Measurements from ENCODE around the gene NCAN.
"Not testable (repeated sequence)": the region's sequence is repeated elsewhere in the genome, so short reads cannot be mapped to it uniquely, and the experiment has no call there.

NCAN gene

DNA sequence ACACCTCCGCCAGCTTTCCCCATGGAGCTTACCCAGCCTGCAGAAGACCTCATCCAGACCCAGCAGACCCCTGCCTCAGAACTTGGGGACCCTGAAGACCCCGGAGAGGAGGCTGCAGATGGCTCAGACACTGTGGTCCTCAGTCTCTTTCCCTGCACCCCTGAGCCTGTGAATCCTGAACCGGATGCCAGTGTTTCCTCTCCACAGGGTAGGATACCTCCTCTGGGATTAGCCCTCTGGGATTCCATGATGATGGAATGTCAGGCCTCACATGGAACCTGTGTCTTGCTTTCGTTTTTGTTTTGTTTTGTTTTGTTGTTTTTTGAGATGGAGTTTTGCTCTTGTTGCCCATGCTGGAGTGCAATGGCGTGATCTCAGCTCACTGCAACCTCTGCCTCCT, 17.8 kb upstream of the NCAN start:
- no peak for DNase-seq (ENCODE audit: low spot score)

DNA sequence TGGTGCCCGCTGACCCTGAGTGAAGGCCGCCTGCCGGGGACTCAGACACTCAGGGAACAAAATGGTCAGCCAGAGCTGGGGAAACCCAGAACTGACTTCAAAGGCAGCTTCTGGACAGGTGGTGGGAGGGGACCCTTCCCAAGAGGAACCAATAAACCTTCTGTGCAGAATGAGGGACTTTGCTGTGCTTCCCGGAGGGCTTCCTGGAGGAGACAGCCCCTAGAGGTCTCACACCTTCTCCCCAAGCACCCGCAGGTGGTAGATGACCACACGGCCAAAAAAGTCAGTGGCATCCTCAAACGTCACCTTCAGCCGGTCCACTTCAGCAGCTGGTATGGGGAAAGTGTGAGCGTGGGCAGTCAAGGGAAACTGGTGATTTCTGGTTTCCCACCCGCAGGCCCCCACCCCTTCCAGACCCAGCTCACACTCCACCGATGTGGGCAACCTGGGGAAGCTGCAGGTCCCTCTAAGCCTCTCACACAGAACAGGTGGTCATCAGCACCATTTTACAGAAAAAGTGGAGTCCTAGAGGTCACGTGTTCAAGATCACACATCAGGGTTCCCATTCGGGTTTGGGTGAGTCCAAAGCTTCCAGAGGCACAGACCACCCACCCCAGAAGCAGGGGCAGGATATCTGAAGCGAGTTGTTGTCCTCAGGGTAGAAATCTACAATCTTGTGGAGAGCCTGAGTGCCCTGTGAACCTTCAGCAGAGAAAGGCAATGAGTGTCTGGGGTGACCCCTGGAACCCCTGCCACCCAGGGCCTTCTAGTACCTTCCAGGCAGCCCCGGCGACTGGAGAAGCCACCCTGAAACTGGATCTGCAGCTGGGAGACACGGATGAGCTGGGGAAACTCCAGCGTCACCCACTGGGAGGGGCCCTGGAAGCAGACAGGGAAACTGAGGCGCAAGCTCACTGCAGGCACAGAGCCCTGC, 9.8 kb upstream of the NCAN start:
- DNase-seq (ENCODE audit: low spot score) = no peak

DNA sequence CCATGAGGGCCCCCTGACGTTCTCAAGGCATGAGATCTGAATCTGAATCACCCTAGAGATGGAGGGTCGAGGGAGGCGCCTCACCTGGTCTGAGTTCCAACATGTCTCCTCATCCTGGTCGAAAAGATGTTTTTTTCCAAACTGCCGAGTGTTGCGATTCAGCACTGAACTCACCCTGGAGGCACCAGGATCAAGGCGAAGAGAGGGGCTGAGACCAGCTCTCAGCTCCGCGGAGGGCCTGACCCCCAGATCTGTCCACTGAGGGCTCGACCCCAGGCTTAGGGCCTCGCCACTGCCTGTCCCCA, 9.1 kb upstream of the NCAN start:
- DNase-seq (ENCODE audit: low spot score) = no peak

DNA sequence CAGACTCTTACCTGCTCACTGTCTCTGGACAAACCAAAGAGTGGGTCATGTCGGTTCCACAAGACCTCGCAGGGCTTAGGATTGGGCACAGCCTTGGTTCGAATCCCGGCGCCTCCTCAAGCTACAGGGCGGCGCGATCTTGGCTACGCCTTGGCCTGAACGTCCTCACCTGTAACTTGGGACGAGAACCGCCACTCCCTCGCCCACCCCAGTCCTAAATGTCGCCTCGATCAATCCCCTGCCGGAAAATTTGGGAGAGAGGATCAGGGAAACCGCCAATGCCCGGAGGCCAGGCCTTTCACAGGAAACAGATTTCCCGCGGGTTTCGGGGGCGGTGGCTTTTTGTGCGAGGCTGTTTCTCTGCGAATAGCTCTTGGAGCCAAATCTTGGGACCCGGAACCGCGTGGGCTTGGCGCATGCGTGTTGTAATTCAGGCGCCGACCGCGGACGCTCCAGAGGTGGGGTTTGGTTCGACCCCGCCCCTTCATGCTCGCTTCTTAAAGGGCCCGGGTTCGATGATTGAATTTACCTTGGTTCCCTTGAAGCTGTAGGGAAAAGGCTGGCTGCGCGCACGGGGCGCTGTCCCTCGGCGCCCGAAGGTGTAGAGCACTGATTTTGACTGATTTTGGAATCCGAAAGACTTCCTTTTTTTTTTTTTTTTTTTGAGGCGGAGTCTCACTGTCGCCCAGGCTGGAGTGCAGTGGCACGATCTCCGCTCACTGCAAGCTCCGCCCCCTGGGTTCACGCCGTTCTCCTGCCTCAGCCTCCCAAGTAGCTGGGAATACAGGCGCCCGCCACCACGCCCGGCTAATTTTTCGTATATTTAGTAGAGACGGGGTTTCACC, 8.5 kb upstream of the NCAN start, which contains the start of gene NR2C2AP:
TSS of gene NR2C2AP (minus strand) at position 403 of the 845 bp plus-strand sequence. CDS start at position 49, 354 bp downstream.
- peak; percentile 93 for DNase-seq (ENCODE audit: low spot score)

DNA sequence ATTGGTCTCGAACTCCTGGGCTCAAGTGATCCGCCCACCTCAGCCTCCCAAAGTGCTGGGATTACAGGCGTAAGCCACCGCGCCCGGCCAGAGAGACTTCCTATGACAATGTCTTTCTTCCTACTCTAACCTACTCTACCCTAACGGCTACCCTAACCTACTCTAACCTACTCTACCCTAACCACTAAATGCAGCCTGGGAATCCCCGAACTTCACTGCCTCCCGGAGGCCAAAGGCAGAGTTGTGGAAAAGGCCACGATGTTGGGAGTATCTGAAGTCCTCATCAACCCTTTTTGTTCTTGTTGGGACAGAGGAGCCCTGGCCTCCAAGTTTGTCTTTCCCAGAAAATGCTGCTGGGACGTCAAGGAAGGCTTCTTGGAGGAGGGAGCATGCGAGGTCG, 7.6 kb upstream of the NCAN start:
- DNase-seq (ENCODE audit: low spot score) = no peak

DNA sequence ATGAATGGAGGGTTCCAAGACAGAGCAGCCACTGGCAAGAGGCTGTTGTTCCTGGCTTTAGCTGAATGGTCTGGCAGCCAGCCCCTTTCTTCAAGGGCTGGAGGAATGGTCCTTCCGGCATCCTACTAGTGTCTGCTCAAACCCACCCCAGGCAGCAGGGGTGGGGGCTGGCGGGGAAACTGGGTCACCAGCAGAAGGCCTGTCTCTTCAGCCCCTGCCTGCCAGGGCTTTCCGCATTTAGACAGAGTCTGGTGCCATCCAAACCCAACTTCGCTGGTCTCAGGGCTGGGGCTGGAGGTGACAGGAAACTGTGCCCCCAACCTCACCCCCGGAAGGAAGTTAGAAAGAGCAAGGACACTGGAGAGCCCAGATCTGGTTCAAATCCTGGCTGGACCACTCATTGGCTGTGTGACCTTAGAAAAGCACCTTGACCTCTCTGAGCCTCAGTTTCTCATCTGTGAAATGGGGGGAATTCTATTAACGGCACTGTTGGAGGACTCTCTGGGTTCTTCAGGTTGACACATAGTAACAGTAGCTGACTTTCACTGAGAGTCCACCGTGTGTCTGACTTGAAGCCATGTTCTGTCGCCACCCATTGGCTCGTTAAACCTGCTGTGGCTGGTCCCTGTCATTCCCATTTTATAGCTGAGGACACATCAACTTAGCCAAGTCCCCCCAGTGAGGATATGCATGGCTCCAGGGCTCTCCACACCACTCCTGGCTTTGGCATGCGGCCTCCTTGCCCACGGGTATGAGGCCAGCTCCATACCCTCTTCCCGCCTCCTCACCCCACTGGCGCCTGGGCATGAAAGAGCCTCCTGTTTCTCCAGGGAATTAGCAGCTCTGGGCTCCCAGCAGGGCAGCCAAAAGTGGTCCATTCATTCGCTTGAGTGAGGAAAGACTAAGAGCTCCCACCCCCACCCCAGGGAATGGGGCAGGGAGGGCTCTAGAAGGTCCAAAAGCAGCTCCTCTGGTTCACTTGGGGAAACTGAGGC, 6.0 kb upstream of the NCAN start:
- no peak for DNase-seq (ENCODE audit: low spot score)

DNA sequence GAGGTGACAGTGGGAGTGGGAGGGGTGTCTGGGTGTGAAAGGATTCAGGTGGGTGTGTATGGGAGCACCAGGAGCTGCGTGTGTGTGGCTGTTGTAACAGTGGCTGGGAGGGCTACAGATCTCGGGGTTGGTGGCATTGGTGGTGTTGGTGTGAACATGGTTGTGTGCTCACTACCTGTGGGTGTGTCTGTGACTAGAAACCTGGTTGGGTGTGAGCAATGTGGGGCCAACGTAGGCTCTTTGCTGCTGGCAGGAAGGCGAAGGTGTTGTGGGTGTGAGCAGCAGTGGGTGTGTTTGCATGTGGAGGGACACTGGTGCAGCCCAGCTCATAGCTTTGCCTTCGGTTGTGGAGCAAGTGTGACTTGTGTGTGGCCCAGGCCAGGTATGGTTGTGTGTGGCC, 4.8 kb upstream of the NCAN start:
- no peak for DNase-seq (ENCODE audit: low spot score)

DNA sequence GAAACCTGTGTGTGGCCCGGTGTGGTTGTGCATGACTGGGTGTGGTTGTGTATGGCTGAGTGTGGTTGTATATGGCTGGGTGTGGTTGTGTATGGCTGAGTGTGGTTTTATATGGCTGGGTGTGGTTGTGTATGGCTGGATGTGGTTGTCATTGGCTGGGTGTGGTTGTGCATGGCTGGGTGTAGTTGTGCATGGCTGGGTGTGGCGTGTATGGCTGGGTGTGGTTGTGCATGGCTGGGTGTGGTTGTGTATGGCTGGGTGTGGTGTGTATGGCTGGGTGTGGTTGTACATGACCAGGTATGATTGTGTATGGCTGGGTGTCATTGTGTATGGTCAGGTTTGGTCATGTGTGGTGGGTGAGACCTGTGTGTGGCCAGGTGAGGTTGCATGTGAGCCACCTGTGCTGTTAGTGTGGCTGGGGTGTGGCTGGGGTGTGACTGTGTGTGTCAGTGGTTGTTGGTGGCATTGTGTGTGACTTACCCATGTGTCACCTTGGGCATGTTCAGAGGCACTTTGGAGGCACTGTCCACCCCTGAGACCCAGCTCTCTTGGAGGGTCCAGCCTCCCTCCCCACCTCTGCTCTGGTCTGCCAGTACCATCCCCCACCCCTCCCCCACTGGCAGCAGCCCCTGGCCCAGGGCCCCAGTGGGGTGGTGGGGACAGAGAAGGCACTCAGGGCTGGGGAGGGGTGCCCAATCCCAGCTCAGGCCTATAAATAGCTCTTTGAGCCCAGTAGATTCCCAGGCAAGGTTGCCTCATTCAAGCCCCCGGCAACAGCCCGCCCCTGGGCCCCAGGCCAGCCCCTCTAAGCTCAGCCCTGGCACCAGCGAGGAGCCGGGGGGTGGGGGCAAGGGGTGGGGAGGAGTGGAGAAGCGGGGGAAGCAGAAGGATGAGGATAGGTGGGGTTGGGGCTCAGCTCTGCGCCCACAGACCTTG, 3.9 kb upstream of the NCAN start:
- DNase-seq (ENCODE audit: low spot score) = no peak

DNA sequence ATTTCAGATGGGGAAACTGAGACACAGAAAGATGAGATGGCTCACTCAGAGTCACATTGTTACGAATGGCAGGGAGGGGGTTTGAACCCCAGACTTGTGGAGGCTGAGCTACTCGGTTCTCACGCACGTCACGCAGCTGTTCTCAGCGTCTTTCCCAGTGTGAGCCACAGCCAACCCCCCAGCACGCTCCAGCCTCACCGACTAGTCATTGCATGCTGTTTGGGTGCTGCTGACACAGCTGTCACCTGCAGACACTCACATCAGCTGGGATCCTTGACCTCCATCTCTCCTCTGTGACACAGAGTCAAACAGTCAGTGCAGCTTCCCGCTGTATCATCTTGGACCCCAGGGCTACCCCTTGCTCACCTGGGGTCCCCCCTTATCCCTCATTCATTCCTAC, 2.4 kb upstream of the NCAN start:
- no peak for DNase-seq (ENCODE audit: low spot score)

DNA sequence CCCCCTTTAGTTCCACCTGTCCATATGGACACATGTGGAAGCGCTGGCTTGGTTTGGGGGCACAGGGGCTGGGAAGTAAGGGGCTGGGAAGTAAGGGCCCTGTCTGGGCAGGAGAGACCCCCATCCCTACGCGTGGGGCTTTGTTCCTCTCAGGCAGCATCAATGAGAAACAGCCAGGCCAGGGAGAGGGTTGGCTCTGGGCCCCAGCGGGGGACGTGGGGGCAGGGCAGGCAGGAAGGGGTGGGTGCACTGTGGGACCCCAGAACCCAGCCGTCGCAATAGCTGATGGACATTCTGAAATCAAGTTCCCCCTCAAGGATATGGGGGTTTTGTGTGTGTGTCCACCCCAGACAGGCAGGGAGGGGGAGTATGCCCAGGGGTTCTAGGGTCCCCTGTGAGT, 1.2 kb downstream of the NCAN start:
- no peak for DNase-seq (ENCODE audit: low spot score)

DNA sequence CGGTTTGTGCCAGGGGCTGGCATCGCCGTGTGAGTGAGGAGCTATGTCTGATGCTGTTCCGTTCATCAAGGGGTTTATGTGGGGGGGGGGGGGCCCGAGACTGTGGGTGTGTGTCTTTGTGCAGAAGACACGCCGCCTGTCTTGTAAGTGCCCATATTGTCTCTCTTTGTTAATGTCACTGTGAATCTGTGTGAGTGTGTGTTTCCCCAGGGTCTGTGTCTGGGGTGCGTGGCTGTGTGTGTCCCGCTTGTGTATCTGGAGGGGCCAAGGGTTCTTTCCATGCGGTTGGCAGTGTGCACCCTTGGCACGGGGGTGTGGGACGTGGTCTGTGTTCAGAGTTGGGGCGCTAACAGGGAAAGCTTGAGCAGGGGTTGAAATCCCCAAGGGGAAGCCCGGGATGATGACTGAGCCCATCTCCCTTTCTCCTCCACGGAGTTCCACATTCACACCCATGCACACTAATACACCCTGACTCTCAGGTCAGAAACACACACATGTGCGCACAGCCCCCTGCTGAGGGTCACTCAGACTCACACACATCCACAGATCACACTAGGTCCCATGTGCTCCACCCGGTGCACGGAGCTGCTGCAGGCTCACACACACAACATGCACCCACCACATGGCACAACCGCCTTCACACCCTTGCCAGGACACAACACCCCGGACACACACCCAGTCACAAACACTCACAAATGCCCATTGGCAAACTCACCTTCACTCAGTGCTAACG, 1.8 kb downstream of the NCAN start:
- DNase-seq (ENCODE audit: low spot score) = no peak

DNA sequence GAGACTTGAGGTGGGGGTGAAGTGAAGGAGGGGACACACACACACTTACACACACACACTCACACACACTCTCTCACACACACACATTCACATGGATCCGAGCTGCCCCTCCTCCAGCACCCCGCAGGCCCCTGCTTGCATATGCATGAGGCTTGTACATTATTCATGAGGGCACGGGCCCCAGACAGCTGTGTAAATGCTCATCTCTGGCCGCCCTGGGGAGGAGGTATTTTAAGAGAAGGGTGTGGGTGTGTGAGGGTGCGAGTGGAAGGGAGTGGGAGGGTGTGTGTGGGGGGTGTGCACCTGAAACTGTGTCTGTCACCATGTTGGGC, 2.4 kb downstream of the NCAN start:
- DNase-seq (ENCODE audit: low spot score) = no peak

DNA sequence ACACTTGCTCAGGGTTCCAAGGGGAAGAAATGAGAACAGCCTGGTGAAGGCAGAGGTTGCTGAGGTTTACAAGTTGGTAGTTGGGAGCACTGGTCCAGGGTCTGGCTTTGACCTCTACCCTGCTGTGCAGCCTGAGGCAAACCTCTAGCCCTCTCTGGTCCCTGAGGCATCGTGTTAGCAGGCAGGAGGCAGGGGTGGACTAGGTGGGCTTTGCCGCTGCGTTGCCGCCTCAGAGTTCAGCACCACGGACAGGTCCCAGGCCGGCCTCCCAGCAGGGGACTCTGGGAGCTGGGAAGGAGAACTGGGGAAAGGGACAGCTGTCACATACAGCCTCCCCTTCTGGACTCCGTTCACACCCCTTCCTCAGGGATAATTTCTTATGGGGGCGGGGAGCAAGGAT, 3.1 kb downstream of the NCAN start:
- DNase-seq (ENCODE audit: low spot score) = peak; percentile 11

DNA sequence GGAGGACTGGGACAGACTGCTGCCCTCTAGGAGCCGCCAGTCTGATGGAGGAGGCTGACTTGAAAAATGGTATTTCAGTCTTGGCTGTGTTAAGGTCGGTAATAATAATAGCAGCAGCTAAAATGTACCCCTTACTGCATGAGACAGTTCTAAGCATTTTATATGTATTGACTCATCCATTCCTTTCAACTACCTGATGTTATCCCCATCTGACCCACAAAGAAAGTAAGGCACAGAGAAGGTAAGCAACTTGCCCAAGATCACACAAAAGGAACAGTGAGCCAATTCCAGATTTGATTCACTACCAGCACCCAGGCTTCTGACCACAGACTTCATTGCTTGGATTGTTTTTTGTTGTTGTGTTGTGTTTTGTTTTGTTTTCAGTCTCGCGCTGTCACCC, 4.0 kb downstream of the NCAN start:
- DNase-seq (ENCODE audit: low spot score) = no peak

DNA sequence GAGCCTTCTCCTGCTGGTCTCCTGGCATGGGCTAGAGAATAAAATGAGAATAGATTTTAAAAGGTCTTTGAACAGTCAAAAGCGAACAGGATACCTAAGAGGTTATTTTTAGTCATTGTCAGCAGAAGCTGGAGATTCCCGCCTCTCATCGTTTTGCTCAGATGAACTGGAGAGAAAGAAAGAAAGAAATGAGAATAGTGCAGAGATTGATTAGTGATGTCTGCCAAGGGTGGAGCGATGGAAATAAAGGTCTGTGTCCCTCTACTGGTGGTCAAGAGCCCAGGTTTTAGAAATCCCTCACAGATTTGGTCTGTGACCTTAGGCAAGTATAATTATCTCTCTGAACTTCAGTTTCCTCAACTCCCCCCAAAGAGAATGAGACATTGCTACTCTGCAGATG, 5.3 kb downstream of the NCAN start:
- no peak for DNase-seq (ENCODE audit: low spot score)

DNA sequence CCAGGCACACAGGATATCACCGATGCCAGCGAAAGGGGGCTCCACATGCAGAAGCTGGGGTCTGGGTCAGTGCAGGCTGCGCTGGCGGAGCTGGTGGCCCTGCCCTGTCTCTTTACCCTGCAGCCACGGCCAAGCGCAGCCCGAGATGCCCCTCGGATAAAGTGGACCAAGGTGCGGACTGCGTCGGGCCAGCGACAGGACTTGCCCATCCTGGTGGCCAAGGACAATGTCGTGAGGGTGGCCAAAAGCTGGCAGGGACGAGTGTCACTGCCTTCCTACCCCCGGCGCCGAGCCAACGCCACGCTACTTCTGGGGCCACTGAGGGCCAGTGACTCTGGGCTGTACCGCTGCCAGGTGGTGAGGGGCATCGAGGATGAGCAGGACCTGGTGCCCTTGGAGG, 7.2 kb downstream of the NCAN start:
- no peak for DNase-seq (ENCODE audit: low spot score)

DNA sequence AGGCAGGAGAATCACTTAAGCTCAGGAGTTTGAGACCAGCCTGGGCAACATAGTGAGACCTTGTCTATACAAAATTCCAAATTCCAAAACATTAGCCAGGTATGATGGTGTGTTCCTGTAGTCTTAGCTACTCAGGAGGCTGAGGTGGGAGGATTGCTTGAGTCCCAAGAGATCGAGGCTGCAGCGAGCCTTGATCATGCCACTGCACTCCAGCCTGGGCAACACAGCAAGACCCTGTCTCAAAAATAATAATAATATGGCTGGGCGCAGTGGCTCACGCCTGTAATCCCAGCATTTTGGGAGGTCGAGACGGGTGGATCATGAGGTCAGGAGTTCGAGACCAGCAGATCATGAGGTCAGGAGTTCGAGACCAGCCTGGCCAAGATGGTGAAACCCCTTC, 9.2 kb downstream of the NCAN start:
- DNase-seq (ENCODE audit: low spot score) = not testable (repeated sequence)

DNA sequence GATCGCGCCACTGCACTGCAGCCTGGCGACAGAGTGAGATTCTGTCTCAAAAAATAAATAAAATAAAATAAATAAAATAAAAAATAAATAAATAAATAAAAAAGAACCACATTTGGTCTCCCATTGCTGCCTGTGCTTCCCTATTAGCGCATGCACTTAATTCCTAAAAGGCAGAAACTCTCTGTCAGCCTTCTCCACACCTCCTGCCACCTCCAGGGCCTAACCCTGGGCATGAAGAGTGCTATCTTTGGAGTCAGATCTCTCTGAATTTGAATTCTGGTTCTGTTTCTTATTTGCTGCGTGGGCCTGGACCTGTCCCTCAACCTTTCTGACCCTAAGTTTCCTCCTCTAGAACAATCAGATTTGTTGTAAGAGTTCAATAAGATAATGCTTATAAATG, 11.3 kb downstream of the NCAN start:
- DNase-seq (ENCODE audit: low spot score) = no peak

DNA sequence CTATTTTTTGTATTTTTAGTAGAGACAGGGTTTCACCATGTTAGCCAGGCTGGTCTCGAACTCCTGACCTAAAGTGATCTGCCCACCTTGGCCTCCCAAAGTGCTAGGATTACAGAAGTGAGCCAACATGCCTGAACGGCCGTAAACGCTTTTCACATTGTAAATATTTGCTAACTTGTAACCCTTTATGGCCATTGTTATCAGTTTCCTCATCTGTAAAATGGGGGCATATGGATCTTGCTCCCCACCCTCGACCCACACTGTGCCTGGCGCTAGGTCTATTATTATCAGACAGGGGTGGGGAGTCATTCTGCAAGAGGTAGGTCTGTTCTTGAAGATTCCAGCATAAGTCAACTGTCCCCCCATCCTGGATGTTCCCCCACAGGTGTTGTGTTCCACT, 11.9 kb downstream of the NCAN start:
- no peak for DNase-seq (ENCODE audit: low spot score)

DNA sequence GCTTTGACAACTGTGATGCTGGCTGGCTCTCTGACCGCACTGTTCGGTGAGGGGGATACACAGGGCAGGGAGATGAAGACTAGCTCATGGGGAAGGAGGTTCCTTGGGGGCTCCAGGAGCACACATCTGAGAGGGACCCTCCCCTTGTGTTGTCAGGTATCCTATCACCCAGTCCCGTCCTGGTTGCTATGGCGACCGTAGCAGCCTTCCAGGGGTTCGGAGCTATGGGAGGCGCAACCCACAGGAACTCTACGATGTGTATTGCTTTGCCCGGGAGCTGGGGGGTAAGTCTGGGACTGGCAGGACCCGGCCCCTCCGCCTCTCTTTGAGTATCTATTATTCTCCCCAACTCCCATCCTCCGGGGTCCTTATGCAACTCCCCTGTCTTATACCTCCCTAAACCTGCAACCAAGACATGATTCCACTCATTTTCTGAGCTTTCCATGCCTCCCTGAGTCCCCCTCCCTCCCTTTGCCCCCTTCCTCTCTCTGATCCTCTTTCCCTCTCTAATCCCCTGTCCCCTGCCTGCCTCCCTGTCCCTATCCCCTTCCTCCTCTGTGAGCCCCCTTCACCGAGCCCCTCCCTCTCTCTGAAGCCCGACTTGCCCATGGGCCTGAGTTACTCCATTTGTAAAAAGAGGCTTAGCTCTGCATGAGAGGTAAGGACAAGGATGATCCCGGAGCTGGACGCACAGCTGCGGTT, 12.5 kb downstream of the NCAN start:
- no peak for DNase-seq (ENCODE audit: low spot score)
